Tibial nerve (tissue), 4 donors: ENCODE measurements around the gene SDE2. TPM values are rescaled to one million over a fixed set of nuclear protein-coding genes. Genes with fewer than 3 reads are reported as not detected.
"Not testable (repeated sequence)": the region's sequence is repeated elsewhere in the genome, so short reads cannot be mapped to it uniquely, and the experiment has no call there.

Experiments used
- DNase-seq, 2 donors: peaks; one replicate each; pipeline ENCODE4 v3.0.0-alpha.2; 2019; ENCODE audit warnings: low spot score in 2 of 2
- H3K27ac ChIP-seq, 4 donors: fragments of 200-600 bp; sonication (generic) in 3 of 4; one replicate each; pipeline ENCODE4 v1.5.1; 2017 to 2019; ENCODE audit warnings: mild to moderate bottlenecking in 1 of 4
- H3K27me3 ChIP-seq, 2 donors: fragments of 200-600 bp; sonication (generic) in 1 of 2; one replicate each; pipeline versions ENCODE4 v1.5.1 to v1.6.0; 2017 to 2019
- H3K36me3 ChIP-seq, 3 donors: fragments of 200-600 bp; sonication (generic); one replicate each; pipeline ENCODE4 v1.5.1; 2018 to 2019
- H3K4me1 ChIP-seq, 4 donors: fragments of 200-600 bp; sonication (generic) in 3 of 4; one replicate each; pipeline ENCODE4 v1.5.1; 2017 to 2019
- H3K4me3 ChIP-seq, 4 donors: fragments of 200-600 bp; sonication (generic) in 3 of 4; one replicate each; pipeline ENCODE4 v1.5.1; 2017 to 2019; ENCODE audit warnings: mild to moderate bottlenecking in 1 of 4, moderate library complexity in 1 of 4
- H3K9me3 ChIP-seq, 4 donors: fragments of 200-600 bp; sonication (generic) in 3 of 4; one replicate each; pipeline ENCODE4 v1.5.1; 2017 to 2019
- EP300 ChIP-seq, 2 donors: sonication (generic); formaldehyde crosslinking; IDR thresholded peaks; one replicate each; pipeline ENCODE4 v1.6.1; 2017; ENCODE audit warnings: antibody characterized with exemption in 2 of 2, mild to moderate bottlenecking in 1 of 2
- POLR2A ChIP-seq, 2 donors: fragments of 450-650 bp; IDR thresholded peaks; one replicate each; pipeline ENCODE4 v1.6.1; 2017; ENCODE audit warnings: antibody characterized with exemption in 2 of 2, mild to moderate bottlenecking in 2 of 2, moderate library complexity in 2 of 2
- WGBS, 2 donors: methylation state at CpG; one replicate each; pipeline ENCODE4 v1.1.5; 2018; 5-methylcytosine and 5-hydroxymethylcytosine counted together
- small RNA-seq: library from RNA; depleted of rRNA; stranded (forward); fragments of <200 nt; gene quantifications from one replicate; pipeline ENCODE3, GENCODE V24; 2016
- total RNA-seq, 4 donors: library from RNA; depleted of rRNA; stranded (reverse); fragments of >200 nt; gene quantifications; one replicate each; pipeline ENCODE4 v1.1.0, GENCODE V29; 2016
- TF ChIP-seq, protein P1 (sequence below), 5 experiments: fragments of 200-600 bp in 3 of 5; fragments of 450-650 bp in 2 of 5; sonication (generic) in 3 of 5; IDR thresholded peaks; one replicate each; pipeline ENCODE4 v1.5.1; 2016 to 2019; ENCODE audit warnings: antibody characterized with exemption in 5 of 5, mild to moderate bottlenecking in 3 of 5, moderate library complexity in 2 of 5

Gene SDE2
- total RNA-seq, 4 donors from 2014 or later = 15.0 to 27.5 (median 23.7) TPM

DNA sequence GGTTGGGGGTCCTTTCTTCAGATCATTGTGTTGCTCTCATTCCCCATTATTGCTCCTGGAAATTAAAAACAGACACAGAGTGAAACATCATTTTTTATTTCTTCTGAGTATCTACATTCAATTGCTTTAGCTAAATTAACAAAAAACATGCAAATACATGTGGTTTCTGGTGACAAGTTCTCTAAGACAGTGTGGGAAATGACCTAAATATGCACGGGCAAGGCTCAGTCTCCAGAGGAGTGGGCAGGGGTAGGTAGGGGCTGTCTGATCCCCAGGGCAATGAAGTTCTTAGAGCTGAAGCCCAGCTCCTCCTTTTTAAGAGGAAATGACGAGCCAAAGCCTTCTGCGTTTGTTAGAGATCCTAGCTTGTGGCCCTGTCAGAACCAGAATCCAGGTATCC lies 62.6 kb downstream of the SDE2 start:
- Histone ChIP-seq H3K4me1 (peaks cover 0 to 10% (median 0%) of the 10 kb centered on the region in 4 donors), H3K9me3 (no peaks in the 10 kb centered on the region), H3K27ac (no peak overlapping the region), H3K4me3 (no peak overlapping the region), H3K27me3 (peaks cover 0 to 13% of the 10 kb centered on the region in 2 donors), H3K36me3 (no peaks in the 10 kb centered on the region)
- TF ChIP-seq, protein P1, sequence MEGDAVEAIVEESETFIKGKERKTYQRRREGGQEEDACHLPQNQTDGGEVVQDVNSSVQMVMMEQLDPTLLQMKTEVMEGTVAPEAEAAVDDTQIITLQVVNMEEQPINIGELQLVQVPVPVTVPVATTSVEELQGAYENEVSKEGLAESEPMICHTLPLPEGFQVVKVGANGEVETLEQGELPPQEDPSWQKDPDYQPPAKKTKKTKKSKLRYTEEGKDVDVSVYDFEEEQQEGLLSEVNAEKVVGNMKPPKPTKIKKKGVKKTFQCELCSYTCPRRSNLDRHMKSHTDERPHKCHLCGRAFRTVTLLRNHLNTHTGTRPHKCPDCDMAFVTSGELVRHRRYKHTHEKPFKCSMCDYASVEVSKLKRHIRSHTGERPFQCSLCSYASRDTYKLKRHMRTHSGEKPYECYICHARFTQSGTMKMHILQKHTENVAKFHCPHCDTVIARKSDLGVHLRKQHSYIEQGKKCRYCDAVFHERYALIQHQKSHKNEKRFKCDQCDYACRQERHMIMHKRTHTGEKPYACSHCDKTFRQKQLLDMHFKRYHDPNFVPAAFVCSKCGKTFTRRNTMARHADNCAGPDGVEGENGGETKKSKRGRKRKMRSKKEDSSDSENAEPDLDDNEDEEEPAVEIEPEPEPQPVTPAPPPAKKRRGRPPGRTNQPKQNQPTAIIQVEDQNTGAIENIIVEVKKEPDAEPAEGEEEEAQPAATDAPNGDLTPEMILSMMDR (IDR thresholded peaks at IDR 0.05) = no peak
- TF ChIP-seq POLR2A (IDR thresholded peaks at IDR 0.05) = no peak
- TF ChIP-seq EP300 (IDR thresholded peaks at IDR 0.05) = no peak
- DNase-seq = no peak
- WGBS, 2 donors = 45 to 74% methylated on average over 3 of the region's 3 CpGs

DNA sequence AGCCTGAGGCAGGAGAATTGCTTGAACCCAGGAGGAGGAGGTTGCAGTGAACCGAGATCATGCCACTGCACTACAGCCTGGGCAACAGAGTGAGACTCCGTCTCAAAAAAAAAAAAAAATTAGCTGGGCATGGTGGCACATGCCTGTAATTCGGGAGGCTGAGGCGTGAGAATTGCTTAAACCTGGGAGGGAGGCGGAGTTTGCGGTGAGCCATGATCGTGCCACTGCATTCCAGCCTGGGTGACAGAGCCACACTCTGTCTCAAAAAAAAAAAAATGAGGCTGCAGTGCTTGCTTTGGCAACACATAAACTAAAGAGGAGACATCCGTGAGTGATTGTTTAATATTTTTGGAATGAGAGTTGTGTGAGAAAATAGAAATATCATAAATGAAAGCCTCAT lies 63.1 kb downstream of the SDE2 start:
- not testable (repeated sequence) for DNase-seq

DNA sequence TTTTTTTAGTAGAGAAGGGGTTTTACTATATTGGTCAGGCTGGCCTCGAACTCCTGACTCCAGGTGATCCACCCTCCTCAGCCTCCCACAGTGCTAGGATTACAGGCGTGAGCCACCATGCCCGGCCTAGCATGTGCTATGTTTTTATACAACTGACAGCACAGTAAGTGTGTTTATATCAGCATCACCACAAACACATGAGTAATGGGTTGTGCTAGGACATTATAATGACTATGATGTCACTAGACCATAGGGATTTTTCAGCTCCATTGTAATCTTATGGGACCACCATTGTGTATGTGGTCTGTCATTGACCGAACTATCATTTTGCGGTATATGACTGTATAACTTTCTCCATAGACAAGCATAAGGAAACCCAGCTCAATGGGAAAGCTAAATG lies 64.4 kb downstream of the SDE2 start:
- no peak for DNase-seq
- TF ChIP-seq EP300 (IDR thresholded peaks at IDR 0.05) = no peak
- TF ChIP-seq, protein P1 (IDR thresholded peaks at IDR 0.05) = no peak
- TF ChIP-seq POLR2A (IDR thresholded peaks at IDR 0.05) = no peak
- Histone ChIP-seq H3K9me3 (no peaks in the 10 kb centered on the region), H3K27me3 (peaks cover 0 to 9% of the 10 kb centered on the region in 2 donors), H3K4me3 (no peak overlapping the region), H3K4me1 (no peaks in the 10 kb centered on the region), H3K27ac (no peak overlapping the region), H3K36me3 (no peaks in the 10 kb centered on the region)
- 88 to 91% methylated on average over 5 of the region's 5 CpGs for WGBS, 2 donors

More for the DNA sequence above, 63.1 kb downstream of the SDE2 start:
- not testable (repeated sequence) for H3K27ac ChIP-seq, H3K4me3 ChIP-seq, H3K36me3 ChIP-seq, H3K9me3 ChIP-seq, H3K4me1 ChIP-seq
- H3K27me3 ChIP-seq = peaks cover 0 to 13% of the 10 kb centered on the region in 2 donors
- WGBS, 2 donors = 74 to 84% methylated on average over 8 of the region's 8 CpGs

DNA sequence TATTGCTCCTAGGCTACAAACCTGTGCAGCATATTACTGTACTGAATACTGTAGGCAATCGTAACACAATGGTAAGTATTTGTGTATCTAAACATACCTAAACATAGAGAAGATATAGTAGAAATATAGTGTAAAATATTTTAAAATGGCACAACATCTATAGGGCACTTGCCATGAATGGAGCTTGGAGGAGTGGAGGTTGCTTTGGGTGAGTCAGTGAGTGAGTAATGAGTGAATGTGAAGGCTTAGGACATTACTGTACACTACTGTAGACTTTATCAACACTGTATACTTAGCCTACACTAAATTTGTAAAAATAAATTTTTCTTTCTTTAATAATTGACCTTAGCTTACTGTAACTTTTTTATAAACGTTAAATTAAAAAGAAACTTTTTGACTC lies 66.1 kb downstream of the SDE2 start:
- TF ChIP-seq, protein P1 (IDR thresholded peaks at IDR 0.05) = no peak
- no peak for TF ChIP-seq POLR2A (IDR thresholded peaks at IDR 0.05)
- TF ChIP-seq EP300 (IDR thresholded peaks at IDR 0.05) = no peak
- DNase-seq = no peak
- Histone ChIP-seq H3K9me3 (no peaks in the 10 kb centered on the region), H3K4me1 (no peaks in the 10 kb centered on the region), H3K27me3 (no peaks in the 10 kb centered on the region), H3K4me3 (no peak overlapping the region), H3K27ac (no peak overlapping the region), H3K36me3 (no peaks in the 10 kb centered on the region)
- WGBS, 2 donors = 86 to 89% methylated on average over 2 of the region's 2 CpGs

Small RNA genes lying within 50 kb of the gene (small RNA-seq; reads per million reads assigned to genes)
- gene AL117348.1 = not detected
- not detected for gene NDUFA3P3

Other genes with a start within 250 kb of the SDE2 start
- gene SRP9, start 221.5 kb downstream of the SDE2 start, total RNA-seq = 100 to 1,000 TPM; 130 to 178 (median 146) TPM
- 100 to 1,000 TPM in 3 of 4 donors, 10 to 100 TPM in 1; 80.1 to 203 (median 133) TPM for gene EPHX1, start 189.2 kb downstream of the SDE2 start, total RNA-seq
- gene TMEM63A, start 117.0 kb downstream of the SDE2 start, total RNA-seq = 10 to 100 TPM; 63.2 to 91.5 (median 66.7) TPM
- under 1 TPM in 1 of 4 donors, not detected in 3; 0.20 TPM for gene LEFTY1, start 110.2 kb downstream of the SDE2 start, total RNA-seq
- 10 to 100 TPM; 54.2 to 80.8 (median 59.0) TPM for gene PYCR2, start 75.1 kb downstream of the SDE2 start, total RNA-seq
- gene LEFTY2, start 58.1 kb downstream of the SDE2 start, total RNA-seq = not detected
- gene H3-3A, start 63.4 kb upstream of the SDE2 start, total RNA-seq = 100 to 1,000 TPM; 193 to 204 (median 197) TPM
- gene ACBD3, start 187.4 kb upstream of the SDE2 start, total RNA-seq = 10 to 100 TPM; 41.4 to 54.9 (median 45.4) TPM
- not detected for gene MIXL1, start 224.3 kb upstream of the SDE2 start, total RNA-seq